T-cell (primary cell): ENCODE results near the gene GALNS. TPM values are rescaled to one million over a fixed set of nuclear protein-coding genes. Genes with fewer than 3 reads are reported as not detected.

ENCODE experiments used
- ATAC-seq, 4 experiments: fragments of 200-7000 bp in 3 of 4; fragments of 150-1000 bp in 1 of 4; cut with Tn5 transposase; replicated peaks in 1 of 4; 1 replicate in 3 of 4; 2 replicates in 1 of 4; pipeline ENCODE4 v1.10.0; 2021; ENCODE audit warnings: moderate library complexity in 3 of 4, mild to moderate bottlenecking in 2 of 4, moderate number of reproducible peaks in 1 of 4
- CTCF ChIA-PET, 2 donors: fragments of 300-600 bp; sonication (Branson Sonifier 250); formaldehyde crosslinking; loops; one replicate each; lab custom pipeline; 2022; ENCODE audit warnings: antibody characterized with exemption in 2 of 2; lab: Charles Lee
- POLR2A ChIA-PET, 2 donors: fragments of 300-600 bp; sonication (Branson Sonifier 250); formaldehyde crosslinking; loops; one replicate each; lab custom pipeline; 2022; ENCODE audit warnings: antibody characterized with exemption in 2 of 2; lab: Charles Lee
- DNase-seq, 35 experiments: peaks; one replicate each; pipeline versions ENCODE4 v3.0.0 to v3.0.0-alpha.2; 2013 to 2023
- H3K27ac ChIP-seq: one replicate; pipeline ENCODE4 v1.5.1; 2013; ENCODE audit warnings: low read length
- H3K27me3 ChIP-seq, 2 experiments: replicated peaks in 1 of 2; 1 replicate in 1 of 2; 2 replicates in 1 of 2; pipeline versions ENCODE4 v1.6.1 to v1.7.0; 2013; ENCODE audit warnings: low read length in 1 of 2, mixed read lengths in 1 of 2; ENCODE audit not compliant: control insufficient read depth in 2 of 2, insufficient read depth in 2 of 2; ENCODE audit errors: extremely low read depth in 1 of 2
- H3K36me3 ChIP-seq, 2 donors: 1 replicate in 1 of 2; 2 replicates in 1 of 2; pipeline versions ENCODE4 v1.6.1 to v1.7.0; 2013; ENCODE audit warnings: low read length in 1 of 2; ENCODE audit not compliant: control insufficient read depth in 2 of 2, insufficient read depth in 1 of 2; ENCODE audit errors: extremely low read depth in 1 of 2
- H3K4me1 ChIP-seq, 2 experiments: 1 replicate in 1 of 2; 2 replicates in 1 of 2; pipeline versions ENCODE4 v1.6.1 to v1.7.0; 2013; ENCODE audit warnings: low read length in 2 of 2, mixed read lengths in 1 of 2; ENCODE audit not compliant: insufficient read depth in 2 of 2, control insufficient read depth in 1 of 2; ENCODE audit errors: extremely low read depth in 1 of 2
- H3K4me3 ChIP-seq, 2 donors: 1 replicate in 1 of 2; 2 replicates in 1 of 2; pipeline versions ENCODE4 v1.5.1 to v1.7.0; 2013; ENCODE audit warnings: mild to moderate bottlenecking in 2 of 2, low read length in 1 of 2, moderate library complexity in 1 of 2; ENCODE audit not compliant: control insufficient read depth in 1 of 2; ENCODE audit errors: extremely low read depth in 1 of 2
- H3K9me3 ChIP-seq: 2 replicates; pipeline ENCODE4 v1.7.0; 2013
- H3K27ac Mint-ChIP-seq, 2 donors: one replicate each; pipeline ENCODE4 v1.8.0; 2020 to 2021; ENCODE audit warnings: mild to moderate bottlenecking in 2 of 2, mixed read lengths in 2 of 2
- H3K27me3 Mint-ChIP-seq, 2 donors: one replicate each; pipeline ENCODE4 v1.8.0; 2021 to 2022; ENCODE audit warnings: mixed read lengths in 2 of 2
- H3K36me3 Mint-ChIP-seq: one replicate; pipeline ENCODE4 v1.8.0; 2021; ENCODE audit warnings: mixed read lengths
- H3K4me1 Mint-ChIP-seq, 3 donors: one replicate each; pipeline ENCODE4 v1.8.0; 2020 to 2022; ENCODE audit warnings: mixed read lengths in 3 of 3, mild to moderate bottlenecking in 1 of 3
- H3K4me3 Mint-ChIP-seq, 3 donors: one replicate each; pipeline ENCODE4 v1.8.0; 2020 to 2022; ENCODE audit warnings: mild to moderate bottlenecking in 3 of 3, mixed read lengths in 3 of 3, moderate library complexity in 3 of 3
- H3K9me3 Mint-ChIP-seq, 3 donors: one replicate each; pipeline ENCODE4 v1.8.0; 2020 to 2022; ENCODE audit warnings: mixed read lengths in 3 of 3
- WGBS: methylation state at CpG from one replicate; pipeline ENCODE4 v1.1.5; 2013; ENCODE audit warnings: missing lambda C conversion rate; ENCODE audit not compliant: insufficient coverage; 5-methylcytosine and 5-hydroxymethylcytosine counted together
- total RNA-seq, 35 experiments: library from RNA in 6 of 35; stranded (reverse) in 6 of 35; fragments of 120-200 nt in 1 of 35; gene quantifications; one replicate each; pipeline versions ENCODE4 v1.2.1 to v1.2.4 and lab custom pipeline; 2013 to 2026

GALNS gene
- total RNA-seq, 5 donors from 2014 or later (not counting 1 experiment from before 2014, with no cell fraction given), result 47.6 to 68.4 (median 58.4) TPM

DNA sequence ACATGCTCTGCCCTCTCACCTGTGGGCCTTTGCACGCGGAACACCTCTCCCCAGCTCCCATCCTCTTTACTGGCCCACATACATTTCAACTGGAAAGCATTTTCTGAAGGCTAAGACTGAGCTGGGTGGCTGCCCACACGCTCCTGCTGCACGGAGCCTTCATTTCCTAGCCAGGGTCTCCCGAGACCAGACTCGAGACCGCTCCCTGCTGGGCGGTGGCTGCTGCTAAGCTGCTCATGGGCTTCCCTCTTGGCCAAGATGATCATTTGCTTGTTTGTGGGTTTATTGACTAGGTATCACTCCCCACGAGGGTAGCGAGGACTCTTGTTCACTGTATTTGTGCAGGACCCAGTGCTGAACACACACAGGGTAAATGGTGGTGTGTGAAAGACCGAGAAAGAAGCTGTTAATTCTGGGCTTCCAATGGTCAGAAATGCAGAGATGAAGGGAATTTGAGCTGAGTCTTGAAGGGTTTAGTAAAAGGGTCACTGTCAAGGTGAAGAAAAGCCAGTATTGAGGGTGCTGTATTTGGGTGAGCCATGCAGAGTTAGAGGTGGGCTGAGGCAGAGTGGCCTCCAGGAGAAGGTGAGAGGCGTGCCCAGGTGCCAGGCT lies 1.1 kb upstream of the GALNS start:
- Histone ChIP-seq H3K4me1 (peaks cover 12 to 38% of the 10 kb centered on the region in 2 experiments), H3K9me3 (no peaks in the 10 kb centered on the region), H3K36me3 (peaks cover 4 to 43% of the 10 kb centered on the region in 2 donors), H3K27ac (peak overlapping the region; percentile 68), H3K27me3 (no peaks in the 10 kb centered on the region), H3K4me3 (peak overlapping the region; percentile 98 to 100)
- Mint-ChIP-seq H3K36me3 (peaks cover 14% of the 10 kb centered on the region), H3K9me3 (no peaks in the 10 kb centered on the region), H3K27me3 (no peaks in the 10 kb centered on the region), H3K27ac (peak overlapping the region; percentile 90 to 97), H3K4me1 (peaks cover 31 to 37% (median 34%) of the 10 kb centered on the region in 3 donors), H3K4me3 (peak overlapping the region; percentile 95 to 97 (median 97))
- DNase-seq, result peak; percentile 46 to 82 (median 67)
- peak; percentile 51 to 56 (median 54) for ATAC-seq
- CTCF ChIA-PET, result interaction anchor here in 1 of 2 donors (0.6 to 1.3 kb wide), 8 partner anchors 8 to 356 kb away, joined by 3 to 6 read pairs (median 4); partner anchors contain the start of gene ZC3H18
- POLR2A ChIA-PET, result interaction anchor here in 1 of 2 donors (0.5 to 1.0 kb wide), 2 partner anchors 47 to 60 kb away, joined by 3 read pairs; no protein-coding TSS in a partner anchor
- 13% methylated on average over 10 of the region's 12 CpGs for WGBS

GRCh38 chr16:88856122-88856827 lies 472 bp downstream of the GALNS start:
- Mint-ChIP-seq H3K9me3 (no peaks in the 10 kb centered on the region), H3K4me1 (peaks cover 36 to 39% (median 38%) of the 10 kb centered on the region in 3 donors), H3K4me3 (peak overlapping the region; percentile 71 to 97 (median 95)), H3K36me3 (peaks cover 8% of the 10 kb centered on the region), H3K27ac (peak overlapping the region; percentile 44 to 67), H3K27me3 (no peaks in the 10 kb centered on the region)
- peaks cover 2 to 28% of the 10 kb centered on the region in 2 donors for H3K36me3 ChIP-seq
- ChIA-PET POLR2A (no interaction called here), CTCF (no interaction called here)
- no peaks in the 10 kb centered on the region for H3K27me3 ChIP-seq
- DNase-seq (peak in 13 of 35 experiments; percentile 5 to 36 (median 10)), ATAC-seq (peak; percentile 43 to 58 (median 50))
- H3K9me3 ChIP-seq, result no peaks in the 10 kb centered on the region
- peak overlapping the region; percentile 47 for H3K27ac ChIP-seq
- H3K4me3 ChIP-seq, result peak overlapping the region in 1 of 2 donors; percentile 36
- H3K4me1 ChIP-seq, result peaks cover 12 to 38% of the 10 kb centered on the region in 2 experiments
- WGBS, result 48% methylated on average over 20 of the region's 53 CpGs

GRCh38 chr16:88855736-88856121 lies 1.0 kb downstream of the GALNS start:
- POLR2A ChIA-PET, result no interaction called here
- 96% methylated on average over 13 of the region's 13 CpGs for WGBS
- CTCF ChIA-PET, result no interaction called here
- Histone ChIP-seq H3K36me3 (peaks cover 0 to 23% of the 10 kb centered on the region in 2 donors), H3K4me1 (peaks cover 12 to 38% of the 10 kb centered on the region in 2 experiments), H3K27ac (peak overlapping the region; percentile 47), H3K9me3 (no peaks in the 10 kb centered on the region), H3K4me3 (no peak overlapping the region), H3K27me3 (no peaks in the 10 kb centered on the region)
- peaks cover 36 to 39% (median 38%) of the 10 kb centered on the region in 3 donors for H3K4me1 Mint-ChIP-seq
- H3K27me3 Mint-ChIP-seq, result no peaks in the 10 kb centered on the region
- H3K9me3 Mint-ChIP-seq, result no peaks in the 10 kb centered on the region
- ATAC-seq (no peak), DNase-seq (peak in 1 of 35 experiments; percentile 23)
- peaks cover 4% of the 10 kb centered on the region for H3K36me3 Mint-ChIP-seq
- H3K4me3 Mint-ChIP-seq, result peak overlapping the region; percentile 71 to 97 (median 76)
- peak overlapping the region; percentile 66 to 67 for H3K27ac Mint-ChIP-seq

DNA sequence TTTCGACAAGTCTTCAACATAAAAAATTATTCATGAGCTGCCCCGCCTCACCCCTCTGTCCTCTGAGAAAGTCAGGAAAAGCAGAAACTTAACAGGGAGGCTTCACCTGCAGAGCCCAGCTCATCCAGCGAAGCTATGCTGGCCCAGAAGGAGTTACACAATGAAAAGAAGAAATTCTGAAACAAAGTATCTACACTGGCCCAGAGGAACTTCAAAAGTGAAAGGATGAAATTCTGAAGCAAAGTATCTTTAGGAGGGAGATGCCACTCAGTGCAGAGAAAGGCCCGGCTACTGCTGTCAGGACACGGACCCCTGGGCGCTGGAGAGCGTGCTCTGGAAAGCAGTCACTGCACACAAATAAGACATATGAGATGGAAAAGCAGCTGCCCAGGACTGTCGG lies 1.6 kb downstream of the GALNS start:
- Mint-ChIP-seq H3K4me3 (peak overlapping the region; percentile 56 to 97 (median 81)), H3K36me3 (peaks cover 3% of the 10 kb centered on the region), H3K4me1 (peaks cover 36 to 39% (median 38%) of the 10 kb centered on the region in 3 donors), H3K9me3 (no peaks in the 10 kb centered on the region), H3K27ac (peak overlapping the region; percentile 66 to 82), H3K27me3 (no peaks in the 10 kb centered on the region)
- CTCF ChIA-PET, result no interaction called here
- no peak for DNase-seq
- Histone ChIP-seq H3K27ac (peak overlapping the region; percentile 12), H3K4me3 (no peak overlapping the region), H3K36me3 (peaks cover 0 to 17% of the 10 kb centered on the region in 2 donors), H3K9me3 (no peaks in the 10 kb centered on the region), H3K27me3 (no peaks in the 10 kb centered on the region), H3K4me1 (peaks cover 12 to 38% of the 10 kb centered on the region in 2 experiments)
- POLR2A ChIA-PET, result no interaction called here
- ATAC-seq, result no peak
- 93% methylated on average over 3 of the region's 8 CpGs for WGBS

- Mint-ChIP-seq H3K9me3 (no peaks in the 10 kb centered on the region), H3K27me3 (no peaks in the 10 kb centered on the region), H3K27ac (peak overlapping the region; percentile 66 to 82), H3K4me1 (peaks cover 36 to 39% (median 36%) of the 10 kb centered on the region in 3 donors), H3K4me3 (peak overlapping the region; percentile 23 to 97 (median 81)), H3K36me3 (no peaks in the 10 kb centered on the region)
- Histone ChIP-seq H3K4me1 (peaks cover 12 to 38% of the 10 kb centered on the region in 2 experiments), H3K27ac (no peak overlapping the region), H3K9me3 (no peaks in the 10 kb centered on the region), H3K36me3 (peaks cover 0 to 10% of the 10 kb centered on the region in 2 donors), H3K4me3 (no peak overlapping the region), H3K27me3 (no peaks in the 10 kb centered on the region)
- WGBS, result 59% methylated on average over 14 of the region's 20 CpGs
- POLR2A ChIA-PET, result no interaction called here
- peak in 24 of 35 experiments; percentile 4 to 52 (median 21) for DNase-seq
- CTCF ChIA-PET, result no interaction called here
- ATAC-seq, result no peak
Observed at GRCh38 chr16:88854306-88855111, 2.2 kb downstream of the GALNS start.
